GM21825 (cell line): ENCODE results near the gene PCNX3.
"Not testable (repeated sequence)": the region's sequence is repeated elsewhere in the genome, so short reads cannot be mapped to it uniquely, and the experiment has no call there.

Source experiments
- ATAC-seq: cut with Tn5 transposase; IDR thresholded peaks from one replicate; pipeline ENCODE4 v1.9.1; 2021; ENCODE audit warnings: mild to moderate bottlenecking, moderate library complexity; ENCODE audit not compliant: unreplicated experiment

PCNX3 gene

DNA sequence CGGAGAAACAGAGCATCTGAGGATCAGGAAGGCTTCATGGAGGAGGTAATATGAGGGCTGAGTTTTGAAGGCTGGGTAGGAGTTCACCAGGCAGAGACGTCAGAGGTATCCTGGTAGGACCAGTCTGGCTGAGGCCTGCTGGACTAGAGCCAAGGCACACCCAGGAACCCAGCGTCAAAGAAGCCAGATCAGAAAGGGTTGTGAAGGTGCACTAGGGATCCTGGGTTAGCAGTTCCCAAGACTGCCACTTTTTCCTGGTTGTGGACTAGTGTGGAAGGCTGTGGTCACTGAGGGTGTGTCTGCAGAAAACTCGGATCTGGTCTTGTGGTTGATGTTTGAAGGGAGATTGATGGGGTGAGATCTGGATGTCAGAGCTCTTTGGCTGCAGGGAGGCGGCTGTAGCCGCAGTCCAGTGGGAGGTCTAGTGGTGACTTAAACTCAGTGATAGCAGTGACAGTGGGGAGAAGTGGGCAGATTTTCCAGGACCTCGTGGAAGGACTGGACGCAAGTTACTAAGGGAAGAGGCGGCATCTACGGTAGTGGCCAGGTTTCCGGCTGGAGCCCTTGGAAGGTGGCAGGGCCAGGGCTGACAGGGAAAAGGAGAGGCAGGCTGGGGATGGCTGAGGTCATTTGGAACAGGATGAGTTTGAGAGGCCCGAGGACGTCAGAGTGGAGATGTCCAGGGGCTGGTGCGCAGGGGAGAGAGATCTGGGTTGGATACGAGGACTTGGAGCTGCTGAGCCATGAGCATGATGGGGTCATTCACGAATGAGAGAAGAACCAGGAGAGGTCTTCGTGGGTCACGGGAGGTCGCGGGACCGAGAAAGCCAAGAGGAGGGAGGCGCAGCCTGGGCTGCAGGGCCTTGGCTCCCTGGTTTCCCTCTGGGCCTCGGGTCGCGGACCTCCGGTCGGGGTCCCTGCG is 36.3 kb downstream of the PCNX3 start:
- ATAC-seq, result no peak

DNA sequence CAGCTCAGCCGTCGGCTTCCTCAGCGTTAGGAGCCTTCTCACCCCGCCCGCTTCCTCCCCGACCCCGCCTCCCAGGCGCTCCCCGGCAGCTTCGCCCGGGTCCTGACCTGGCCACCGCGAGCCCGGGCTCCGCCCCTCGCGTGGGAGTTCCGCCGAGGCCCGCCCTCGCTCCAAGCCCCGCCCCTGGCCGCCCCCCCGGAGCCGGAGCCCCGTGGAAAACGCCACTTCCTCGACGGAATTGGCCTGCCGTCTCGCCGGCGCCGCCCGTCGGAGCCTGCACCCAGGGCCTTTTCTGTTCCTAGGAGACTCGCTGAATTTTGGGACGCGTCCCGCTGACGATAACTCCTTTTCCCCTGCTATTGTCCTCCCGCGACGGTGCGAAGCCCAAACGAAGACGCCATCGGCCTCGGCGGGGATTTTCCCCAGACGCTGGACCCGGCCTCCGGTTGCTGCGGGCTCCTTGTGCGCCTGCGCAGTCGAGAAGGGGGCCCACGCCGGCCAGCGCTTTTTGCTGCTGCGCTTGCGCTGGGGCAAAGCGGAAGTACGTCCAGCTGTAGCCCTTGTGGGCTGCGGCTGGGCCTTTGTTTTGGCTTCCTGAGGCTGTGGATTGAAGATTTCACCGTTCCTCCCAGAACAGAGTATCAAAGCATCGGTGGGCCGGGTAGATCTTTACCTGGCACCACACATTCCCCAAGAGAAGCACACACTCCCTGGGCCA is 37.1 kb downstream of the PCNX3 start:
- ATAC-seq, result peak; percentile 60

DNA sequence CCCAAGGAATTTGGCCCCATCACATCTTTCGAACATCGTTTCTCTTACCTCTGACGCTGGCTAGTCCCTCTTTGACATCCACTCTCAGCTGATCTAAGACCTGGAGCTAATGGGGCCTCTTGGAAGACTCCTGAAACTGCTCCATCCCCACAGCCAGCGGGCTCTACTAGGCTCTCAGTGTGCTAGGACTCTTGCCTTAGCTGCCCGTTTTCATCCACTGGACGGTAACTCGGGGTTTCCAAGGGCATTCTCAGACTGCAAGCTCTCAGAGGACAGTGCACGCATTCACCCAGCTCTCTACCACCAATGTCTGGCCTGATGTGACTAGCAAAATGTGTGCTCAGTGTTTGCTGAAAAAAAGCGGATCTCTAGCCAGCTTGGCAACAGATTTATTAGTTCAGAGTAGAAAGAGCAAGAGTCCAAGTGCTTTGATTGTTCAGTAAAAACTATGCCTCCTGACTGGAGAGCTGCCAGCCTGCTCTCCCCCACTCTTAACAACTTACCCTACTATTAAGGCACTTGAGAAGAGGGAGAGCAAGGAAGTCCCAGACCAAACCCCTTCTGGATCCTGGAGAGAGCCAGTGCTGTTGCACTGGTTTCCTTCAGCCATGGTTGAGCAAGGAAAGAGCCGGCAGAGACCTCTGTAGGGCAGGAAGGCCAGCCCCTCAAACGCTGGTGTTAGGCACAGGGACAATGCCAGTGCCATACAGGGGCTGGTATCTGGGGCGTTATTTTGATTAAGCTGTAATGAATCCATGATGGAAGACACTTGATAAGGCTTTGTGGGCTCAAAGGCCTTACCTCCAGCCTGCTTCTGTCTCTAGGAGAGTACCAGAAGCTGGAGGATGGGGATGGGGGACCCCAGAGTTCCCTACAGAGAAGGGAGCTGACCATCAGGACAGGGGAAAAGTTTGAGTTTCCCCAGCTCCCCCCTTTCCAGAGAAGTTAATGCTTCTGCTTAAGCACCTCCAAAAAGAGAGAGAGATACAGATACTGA is 38.0 kb downstream of the PCNX3 start:
- no peak for ATAC-seq

DNA sequence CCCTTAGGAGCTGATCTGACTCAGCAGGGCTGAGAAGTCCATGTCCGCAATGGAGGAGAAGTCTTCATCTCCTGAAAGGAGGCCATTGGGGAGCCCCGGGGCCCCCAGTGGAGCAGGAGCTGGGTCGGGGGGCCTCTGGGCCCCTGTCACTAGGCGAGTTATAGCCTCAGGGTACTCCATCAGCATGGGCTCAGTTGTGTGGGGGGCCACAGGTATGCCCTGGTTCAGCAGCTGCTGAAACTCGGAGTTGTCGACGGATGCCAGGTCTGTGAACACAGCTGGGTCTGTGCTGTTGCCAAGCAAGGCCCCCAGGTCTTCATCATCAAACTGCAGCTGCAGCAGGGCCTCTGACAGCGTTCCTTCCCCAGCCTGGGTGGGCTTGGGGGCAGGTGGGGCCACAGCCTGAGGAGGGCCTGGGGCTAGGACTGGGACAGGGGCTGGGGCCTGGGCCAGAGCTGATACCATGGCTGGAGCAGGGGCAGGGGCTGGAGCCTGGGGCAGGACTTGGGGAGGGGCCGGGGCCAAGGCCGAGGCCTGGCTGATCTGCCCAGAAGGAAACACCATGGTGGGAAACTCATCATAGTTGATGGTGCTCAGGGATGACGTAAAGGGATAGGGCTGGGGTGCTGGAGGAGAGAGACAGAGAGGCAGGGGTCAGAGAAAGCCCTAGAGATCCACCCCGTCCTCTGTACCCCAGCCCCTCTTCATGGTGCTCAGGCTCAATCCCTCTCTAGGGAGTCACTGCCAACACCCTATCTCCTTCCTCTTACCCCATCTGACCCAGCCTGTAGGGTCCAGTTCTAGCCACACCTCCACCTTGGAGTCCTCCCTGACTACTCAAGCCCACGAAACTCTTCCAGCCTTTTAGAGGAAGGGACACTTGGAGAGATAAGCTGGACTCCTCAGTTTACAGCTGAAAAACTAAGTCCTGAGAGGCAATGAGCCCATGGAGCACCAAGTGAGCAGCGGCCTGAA is 39.1 kb downstream of the PCNX3 start:
- no peak for ATAC-seq

DNA sequence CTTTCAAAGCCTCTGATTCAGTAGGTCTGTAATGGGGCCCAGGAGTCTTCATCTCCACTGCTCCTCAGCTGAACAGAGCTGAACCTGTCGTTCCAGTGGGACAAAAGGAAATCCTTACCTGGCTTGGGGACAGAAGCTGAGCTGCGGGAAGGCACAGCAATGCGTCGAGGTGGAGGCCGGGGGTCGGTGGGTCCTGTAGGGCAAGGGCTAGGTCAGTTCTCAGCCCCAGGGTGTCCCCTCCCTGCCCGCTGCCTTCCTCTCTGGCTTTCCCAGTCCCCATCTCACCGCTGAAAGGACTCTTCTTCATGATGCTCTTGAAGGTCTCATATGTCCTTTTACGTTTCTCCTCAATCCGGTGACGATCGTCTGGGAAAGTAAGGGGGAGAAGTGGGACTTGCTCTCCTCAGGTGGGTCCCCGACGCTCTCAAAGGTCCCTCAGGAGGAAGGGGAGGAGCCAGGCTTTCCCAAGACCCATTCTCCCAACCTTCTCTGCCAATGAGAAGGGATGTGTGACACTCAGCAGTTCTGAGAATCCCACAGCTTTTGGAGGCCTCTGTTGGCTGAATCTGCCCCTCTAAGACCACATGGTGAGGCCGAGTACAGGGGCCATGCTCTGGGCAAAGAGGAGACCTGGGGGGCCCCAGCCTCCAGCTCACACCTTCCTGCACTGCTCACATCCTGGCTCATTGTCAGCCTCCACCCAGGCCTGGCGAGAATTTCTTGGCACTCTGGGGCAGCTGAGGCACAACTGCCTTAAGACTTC is 40.2 kb downstream of the PCNX3 start:
- no peak for ATAC-seq

DNA sequence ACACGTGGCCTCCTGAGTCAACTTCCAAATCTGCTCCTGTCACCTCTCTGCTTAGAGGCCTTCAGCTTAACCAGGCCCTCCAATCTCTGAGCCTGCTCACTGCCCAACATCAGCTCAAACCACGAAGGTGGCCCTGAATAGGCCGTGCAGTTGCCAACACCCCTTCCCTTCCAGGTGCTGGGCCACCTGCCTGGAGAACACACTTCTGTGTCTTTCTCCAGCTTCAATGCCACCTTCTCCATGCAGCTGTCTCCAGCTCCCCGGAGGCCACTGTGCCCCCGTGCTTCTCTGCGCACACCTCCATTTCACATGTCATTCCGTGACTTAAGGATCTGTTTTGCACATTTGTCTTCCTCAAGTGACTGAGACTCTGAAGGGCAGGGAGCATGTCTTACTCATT is 41.9 kb downstream of the PCNX3 start:
- ATAC-seq, result no peak

DNA sequence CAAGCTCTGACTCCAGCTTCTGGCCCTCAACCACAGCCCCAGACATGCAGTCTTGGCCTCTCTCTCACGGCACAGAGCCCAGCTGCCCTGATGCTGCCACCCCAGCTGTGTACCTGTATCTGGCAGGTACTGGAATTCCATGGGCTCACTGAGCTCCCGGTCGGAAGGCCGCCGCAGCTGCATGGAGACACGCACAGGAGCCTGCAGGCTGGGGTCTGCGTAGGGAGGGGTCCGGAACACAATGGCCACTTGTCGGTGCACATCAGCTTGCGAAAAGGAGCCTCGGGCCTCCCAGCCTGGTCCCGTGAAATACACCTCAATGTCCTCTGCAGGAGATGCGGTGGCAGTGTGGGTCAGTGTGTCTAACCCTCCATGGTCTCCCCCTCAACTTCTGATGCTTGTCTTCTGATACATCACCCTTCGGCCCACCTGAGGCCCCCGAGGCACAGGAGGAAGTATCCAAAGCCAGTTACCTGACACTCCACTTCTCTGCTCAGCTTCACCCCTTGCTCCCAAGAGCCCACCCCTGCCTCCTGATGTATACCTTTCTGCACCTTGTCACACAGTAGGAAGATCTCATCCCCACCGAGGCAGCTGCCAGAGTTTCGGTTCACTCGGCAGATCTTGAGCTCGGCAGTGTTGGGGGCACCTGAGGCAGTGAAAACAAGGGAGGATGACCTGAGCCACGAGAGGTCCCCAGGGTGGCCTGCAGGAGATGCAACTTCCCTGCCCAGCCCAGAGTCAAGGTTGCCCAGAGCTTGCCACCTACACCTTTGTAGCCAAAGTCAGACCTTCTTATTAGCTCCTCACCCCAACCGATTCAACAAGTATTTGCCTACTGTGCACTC is 42.8 kb downstream of the PCNX3 start:
- no peak for ATAC-seq

DNA sequence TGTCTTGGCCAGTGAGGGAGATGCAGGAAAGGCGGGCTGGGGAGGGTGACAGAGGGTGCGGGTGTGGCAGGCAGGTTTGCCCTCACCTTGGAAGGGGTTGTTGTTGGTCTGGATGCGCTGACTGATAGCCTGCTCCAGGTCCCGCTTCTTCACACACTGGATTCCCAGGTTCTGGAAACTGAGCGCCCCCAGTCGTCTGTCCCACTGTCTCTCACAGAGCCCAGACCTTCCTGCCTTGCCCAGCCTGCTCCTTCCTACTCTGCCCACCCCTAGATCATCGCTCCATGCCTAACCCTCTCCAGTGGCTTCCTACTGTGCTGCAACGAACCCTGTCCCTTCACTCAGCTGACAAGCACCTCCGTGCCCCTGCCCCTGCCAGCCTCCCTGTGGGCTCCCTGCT is 44.5 kb downstream of the PCNX3 start:
- ATAC-seq, result no peak

DNA sequence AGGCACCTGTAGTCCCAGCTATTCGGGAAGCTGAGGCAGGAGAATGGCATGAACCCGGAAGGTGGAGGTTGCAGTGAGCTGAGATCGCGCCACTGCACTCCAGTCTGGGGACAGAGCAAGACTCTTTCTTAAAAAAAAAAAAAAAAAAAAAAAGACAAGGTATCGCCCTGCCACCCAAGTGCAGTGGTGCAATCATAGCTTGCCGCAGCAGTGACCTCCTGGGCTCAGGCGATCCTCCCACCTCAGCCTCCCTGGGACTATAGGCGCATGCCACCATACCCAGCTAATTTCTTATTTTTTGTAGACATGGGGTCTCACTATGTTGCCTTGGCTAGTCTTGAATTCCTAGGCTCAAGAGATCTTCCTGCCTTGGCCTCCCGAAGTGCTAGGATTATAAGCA is 45.3 kb downstream of the PCNX3 start:
- ATAC-seq, result not testable (repeated sequence)

DNA sequence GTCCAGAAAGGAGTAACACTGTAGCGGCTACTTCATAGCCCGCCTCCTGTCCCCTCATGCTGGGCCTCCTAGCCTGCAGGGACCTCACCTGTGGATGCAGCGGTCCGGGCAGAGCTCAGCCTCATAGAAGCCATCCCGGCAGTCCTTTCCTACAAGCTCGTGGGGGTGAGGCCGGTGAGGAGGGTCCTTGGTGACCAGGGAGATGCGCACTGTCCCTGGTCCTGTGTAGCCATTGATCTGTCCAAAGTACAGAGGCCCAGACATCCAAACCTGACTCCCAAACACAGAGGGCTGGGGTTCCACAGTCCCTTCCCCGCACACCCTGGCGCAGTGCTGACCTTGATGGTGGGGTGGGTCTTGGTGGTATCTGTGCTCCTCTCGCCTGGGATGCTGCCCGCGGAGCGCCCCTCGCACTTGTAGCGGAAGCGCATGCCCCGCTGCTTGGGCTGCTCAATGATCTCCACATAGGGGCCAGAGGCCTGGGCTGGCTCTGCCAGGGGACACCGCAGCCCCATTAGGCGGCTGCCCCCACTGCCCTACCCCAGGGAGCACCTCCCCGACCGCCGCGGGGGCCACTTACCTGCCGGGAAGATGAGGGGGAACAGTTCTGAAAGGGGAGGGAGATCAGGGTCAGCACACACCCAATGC is 46.1 kb downstream of the PCNX3 start:
- ATAC-seq, result no peak

DNA sequence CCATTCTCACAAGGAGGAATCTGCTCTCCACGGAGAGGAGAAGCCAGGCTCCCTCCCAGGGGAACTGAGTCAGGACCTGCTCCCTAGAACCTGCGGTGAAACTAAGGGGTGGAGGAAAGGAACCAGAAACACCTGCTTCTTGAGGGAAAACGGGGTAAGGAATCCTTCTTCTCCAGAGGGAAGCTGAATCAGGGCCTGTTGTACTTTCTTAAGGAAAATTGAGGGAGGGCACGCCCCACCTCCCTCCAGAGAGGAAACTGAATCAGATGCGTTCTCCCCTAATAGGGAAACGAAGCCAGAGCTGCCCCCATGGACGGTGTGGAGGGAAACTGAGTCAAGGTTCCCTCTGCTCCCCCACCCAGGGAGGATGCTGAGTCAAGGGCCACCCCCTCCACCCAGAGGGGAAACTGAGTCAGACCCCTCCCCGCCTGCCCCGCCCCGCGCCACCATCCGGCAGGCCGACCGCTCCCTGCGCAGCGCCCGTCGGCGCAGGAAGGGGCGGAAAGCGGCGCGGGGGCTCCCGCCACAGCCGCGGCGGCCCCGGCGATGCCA is 46.7 kb downstream of the PCNX3 start:
- no peak for ATAC-seq

DNA sequence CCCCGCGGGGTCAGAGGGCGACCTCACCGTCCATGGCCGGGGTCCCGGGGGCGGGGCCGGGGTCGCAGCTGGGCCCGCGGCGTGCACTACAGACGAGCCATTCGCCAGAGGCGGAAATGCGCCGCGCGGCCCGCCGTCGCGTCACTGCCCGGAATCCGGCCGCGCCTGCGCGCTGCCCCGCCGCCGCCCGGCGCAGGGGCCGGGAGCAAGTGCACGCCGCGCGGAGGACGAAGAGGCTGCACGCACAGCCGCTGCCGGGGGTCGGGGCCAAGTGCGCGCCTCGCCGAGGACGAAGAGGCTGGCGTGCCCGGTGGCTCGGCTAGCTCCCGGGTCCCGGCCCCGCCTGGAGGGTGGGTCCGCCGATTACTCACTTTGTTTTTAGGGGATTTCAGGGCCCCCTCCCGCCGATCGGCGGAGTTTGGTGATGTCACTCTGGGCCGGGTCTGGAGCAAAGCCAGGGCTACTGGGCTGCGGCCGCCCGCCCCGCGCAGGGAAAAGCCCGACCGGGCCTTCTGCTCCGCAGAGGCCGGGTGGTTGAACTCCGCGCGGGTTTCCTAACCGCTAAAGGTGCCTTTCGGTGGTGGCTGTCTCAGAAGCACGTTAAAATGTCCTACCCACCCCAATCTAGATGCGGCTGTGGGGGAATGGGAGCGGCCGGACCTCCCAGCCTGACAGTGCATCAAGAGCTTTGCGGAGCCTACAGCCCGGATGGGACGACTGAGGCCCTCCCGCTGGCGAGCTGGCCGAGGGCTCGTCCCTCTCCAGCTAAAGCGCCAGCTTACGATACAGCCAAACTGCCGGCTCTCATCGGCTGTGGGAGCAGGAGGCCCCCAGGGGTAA is 47.4 kb downstream of the PCNX3 start, which contains the start of gene RELA:
RELA (minus strand) TSS at position 118 of the 840 bp plus-strand sequence; CDS start at position 34, 84 bp downstream.
- ATAC-seq, result peak; percentile 82

DNA sequence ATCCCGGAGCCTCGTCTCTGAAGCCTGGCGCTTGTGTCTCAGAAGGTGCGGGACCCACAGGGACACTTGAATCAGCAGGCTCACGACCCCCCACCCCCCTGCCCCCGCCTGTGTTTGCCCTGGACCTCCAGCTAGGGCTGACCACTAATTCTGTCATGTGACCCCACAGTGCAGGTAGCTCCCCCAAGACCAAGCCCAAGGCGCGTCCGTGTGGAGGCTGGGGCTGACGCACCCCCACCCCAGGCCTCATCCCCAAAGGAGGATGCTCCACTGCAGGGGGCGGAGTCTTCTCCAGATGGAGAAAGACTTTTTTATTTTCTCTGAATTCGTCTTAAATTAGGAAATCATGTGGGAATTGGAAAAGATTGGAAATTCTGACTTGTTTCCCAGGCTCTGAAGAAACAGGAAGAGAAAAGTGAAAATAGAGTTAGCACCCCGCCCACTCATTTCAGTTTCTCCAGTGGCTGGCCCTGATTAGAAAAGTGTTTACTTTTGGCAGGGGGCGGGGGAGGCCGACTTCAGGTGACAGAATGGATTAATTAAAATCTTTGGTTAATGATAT is 48.1 kb downstream of the PCNX3 start:
- peak; percentile 16 for ATAC-seq

DNA sequence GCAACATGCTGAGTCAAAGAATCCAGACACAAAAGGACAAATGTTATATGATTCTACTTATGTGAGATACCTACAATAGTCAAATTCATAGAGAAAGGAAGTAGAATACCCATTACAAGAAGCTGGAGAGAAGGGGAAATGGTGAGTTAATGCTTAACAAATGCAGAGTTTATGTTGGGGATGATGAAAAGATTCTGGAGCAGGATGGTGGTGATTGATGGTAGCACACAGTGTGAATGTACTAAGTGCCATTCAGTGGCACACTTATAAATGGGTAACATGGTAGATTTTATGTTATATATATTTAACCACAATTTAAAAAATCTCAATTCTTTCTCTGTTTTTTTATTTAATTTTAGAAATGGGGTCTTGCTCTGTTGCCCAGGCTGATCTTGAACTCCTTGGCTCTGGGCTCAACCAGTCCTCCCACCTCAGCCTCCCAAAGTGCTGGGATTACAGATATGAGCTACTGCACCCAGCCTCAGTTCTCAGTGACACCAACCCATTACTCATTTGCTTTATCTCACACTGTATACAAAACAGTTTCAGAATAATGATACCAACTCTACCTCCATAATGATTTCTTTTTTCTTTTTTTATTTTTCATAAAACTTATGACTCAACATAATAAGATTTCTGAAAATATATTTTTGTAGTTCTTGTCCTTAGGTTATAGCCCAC is 56.7 kb downstream of the PCNX3 start:
- ATAC-seq, result no peak

DNA sequence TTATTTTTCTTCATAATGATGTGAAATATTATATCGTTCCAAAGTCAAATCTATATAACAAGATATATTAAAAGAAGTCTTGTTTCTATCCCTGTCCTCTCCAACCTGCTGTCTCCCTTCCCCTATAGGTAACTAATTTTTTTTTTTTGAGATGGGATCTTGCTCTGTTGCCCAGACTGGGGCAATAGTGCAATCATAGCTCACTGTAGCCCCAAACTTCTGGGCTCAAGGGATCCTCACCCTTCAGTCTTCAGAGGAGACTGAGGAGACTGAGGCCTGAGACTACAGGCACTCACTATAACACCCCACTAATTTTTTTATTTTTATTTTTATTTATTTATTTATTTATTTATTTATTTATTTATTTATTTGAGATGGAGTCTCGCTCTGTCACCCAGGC is 57.4 kb downstream of the PCNX3 start:
- no peak for ATAC-seq
